H1 (cell line): ENCODE data around the gene RUFY4. TPM values are rescaled to one million over a fixed set of nuclear protein-coding genes. Genes with fewer than 3 reads are reported as not detected.

Experiments used
- CTCF ChIA-PET: fragments of 300-600 bp; sonication (Branson Sonifier 250); formaldehyde crosslinking; loops from one replicate; lab custom pipeline; 2021; ENCODE audit not compliant: partially characterized antibody; lab: Charles Lee
- POLR2A ChIA-PET: fragments of 300-600 bp; sonication (Branson Sonifier 250); formaldehyde crosslinking; loops from one replicate; lab custom pipeline; 2021; ENCODE audit warnings: inconsistent platforms; ENCODE audit not compliant: partially characterized antibody; lab: Charles Lee
- DNase-seq, 2 experiments: peaks; one replicate each; pipeline versions ENCODE4 v3.0.0 to v3.0.0-alpha.2; 2010 to 2022; ENCODE audit warnings: low spot score in 2 of 2, low read depth in 1 of 2, mixed read lengths in 1 of 2
- FAIRE-seq: peaks from 2 replicates; lab custom pipeline; 2011; peaks lifted over from hg19 to GRCh38; lab: Jason Lieb, UNC
- H2AFZ ChIP-seq: 2 replicates; pipeline ENCODE4 v1.8.1; 2012; ENCODE audit warnings: low read length, inconsistent platforms
- H2AK5ac ChIP-seq: 2 replicates; pipeline ENCODE4 v1.6.1; 2013; ENCODE audit warnings: low read depth, low read length
- H2BK120ac ChIP-seq: replicated peaks from 2 replicates; pipeline ENCODE3; 2013; ENCODE audit warnings: low read depth, low read length, inconsistent platforms
- H2BK12ac ChIP-seq: 2 replicates; pipeline ENCODE4 v1.6.1; 2013; ENCODE audit warnings: low read depth, low read length
- H2BK15ac ChIP-seq: 2 replicates; pipeline ENCODE4 v1.6.1; 2013; ENCODE audit warnings: low read length
- H2BK20ac ChIP-seq: 2 replicates; pipeline ENCODE4 v1.6.1; 2013; ENCODE audit warnings: low read length
- H2BK5ac ChIP-seq: 2 replicates; pipeline ENCODE4 v1.6.1; 2013; ENCODE audit warnings: low read depth, low read length
- H3K14ac ChIP-seq: 2 replicates; pipeline ENCODE4 v1.6.1; 2013; ENCODE audit warnings: inconsistent platforms; ENCODE audit not compliant: insufficient read length
- H3K18ac ChIP-seq: 2 replicates; pipeline ENCODE4 v1.6.1; 2013; ENCODE audit warnings: low read length; ENCODE audit errors: extremely low read depth
- H3K23ac ChIP-seq: 2 replicates; pipeline ENCODE4 v1.6.1; 2013; ENCODE audit warnings: inconsistent platforms; ENCODE audit not compliant: insufficient read length
- H3K23me2 ChIP-seq: 2 replicates; pipeline ENCODE4 v1.6.1; 2013; ENCODE audit warnings: low read depth, low read length
- H3K27ac ChIP-seq: 2 replicates; pipeline ENCODE4 v1.6.1; 2011; ENCODE audit warnings: low read depth, low read length, inconsistent platforms
- H3K27me3 ChIP-seq, 4 experiments: replicated peaks in 1 of 4; 1 replicate in 1 of 4; 2 replicates in 3 of 4; pipeline versions ENCODE4 v1.6.1 to v1.8.1; 2011 to 2013; ENCODE audit warnings: low read length in 3 of 4, mild to moderate bottlenecking in 3 of 4, inconsistent platforms in 2 of 4, mixed read lengths in 2 of 4, moderate library complexity in 1 of 4; ENCODE audit not compliant: control insufficient read depth in 3 of 4, insufficient read depth in 3 of 4; ENCODE audit errors: extremely low read depth in 1 of 4
- H3K36me3 ChIP-seq, 4 experiments: 2 replicates each; pipeline versions ENCODE4 v1.6.1 to v1.8.1; 2011 to 2013; ENCODE audit warnings: mild to moderate bottlenecking in 4 of 4, low read length in 3 of 4, moderate library complexity in 2 of 4, control low read depth in 1 of 4, inconsistent platforms in 1 of 4; ENCODE audit not compliant: insufficient read depth in 4 of 4, control insufficient read depth in 2 of 4
- H3K4ac ChIP-seq: replicated peaks from 2 replicates; pipeline ENCODE3; 2013; ENCODE audit warnings: low read length, low read depth, mixed read lengths, inconsistent platforms; ENCODE audit not compliant: insufficient read length
- H3K4me1 ChIP-seq, 4 experiments: replicated peaks in 1 of 4; 1 replicate in 1 of 4; 2 replicates in 3 of 4; pipeline versions ENCODE4 v1.6.1 to v1.8.1; 2011 to 2013; ENCODE audit warnings: low read length in 3 of 4, inconsistent platforms in 2 of 4, mixed read lengths in 1 of 4; ENCODE audit not compliant: insufficient read depth in 4 of 4, control insufficient read depth in 3 of 4
- H3K4me2 ChIP-seq, 2 experiments: 2 replicates each; pipeline versions ENCODE4 v1.6.1 to v1.8.1; 2011 to 2013; ENCODE audit warnings: low read depth in 2 of 2, low read length in 2 of 2, control low read depth in 1 of 2, inconsistent platforms in 1 of 2, mild to moderate bottlenecking in 1 of 2; ENCODE audit not compliant: insufficient read depth in 1 of 2
- H3K4me3 ChIP-seq, 4 experiments: fragments of 200-600, 300-600 bp in 1 of 4; sonication (generic), shearing (Covaris generic), sonication (Bioruptor Twin) in 1 of 4; 2 replicates each; pipeline versions ENCODE4 v1.5.1 to v1.8.1; 2011 to 2016; ENCODE audit warnings: low read length in 4 of 4, low read depth in 3 of 4, control low read depth in 2 of 4, inconsistent platforms in 2 of 4, mild to moderate bottlenecking in 2 of 4, mixed read lengths in 1 of 4, moderate library complexity in 1 of 4; ENCODE audit not compliant: insufficient read depth in 2 of 4; ENCODE audit errors: extremely low read depth in 1 of 4
- H3K56ac ChIP-seq: replicated peaks from 2 replicates; pipeline ENCODE3; 2013; ENCODE audit warnings: low read depth, mild to moderate bottlenecking, mixed read lengths, low read length, inconsistent platforms; ENCODE audit not compliant: insufficient read length
- H3K79me1 ChIP-seq: 2 replicates; pipeline ENCODE4 v1.6.1; 2013; ENCODE audit warnings: low read depth, low read length, control low read depth
- H3K79me2 ChIP-seq, 2 experiments: 2 replicates each; pipeline versions ENCODE4 v1.6.1 to v1.8.1; 2012 to 2013; ENCODE audit warnings: low read length in 2 of 2, mild to moderate bottlenecking in 2 of 2, inconsistent platforms in 1 of 2; ENCODE audit not compliant: insufficient read depth in 2 of 2, control insufficient read depth in 1 of 2
- H3K9ac ChIP-seq, 4 experiments: replicated peaks in 1 of 4; 1 replicate in 1 of 4; 2 replicates in 3 of 4; pipeline versions ENCODE4 v1.6.1 to v1.8.1; 2011 to 2013; ENCODE audit warnings: low read depth in 3 of 4, low read length in 3 of 4, control low read depth in 2 of 4, mild to moderate bottlenecking in 2 of 4, moderate library complexity in 2 of 4, inconsistent platforms in 1 of 4; ENCODE audit errors: extremely low read depth in 1 of 4
- H3K9me3 ChIP-seq, 2 experiments: 2 replicates each; pipeline versions ENCODE4 v1.6.1 to v1.8.1; 2012 to 2013; ENCODE audit warnings: mild to moderate bottlenecking in 2 of 2, moderate library complexity in 2 of 2, control low read depth in 1 of 2, inconsistent platforms in 1 of 2, low read depth in 1 of 2, low read length in 1 of 2, mixed read lengths in 1 of 2; ENCODE audit not compliant: insufficient read depth in 2 of 2
- H4K20me1 ChIP-seq, 2 experiments: replicated peaks in 1 of 2; 2 replicates each; pipeline versions ENCODE3 to v1.8.1; 2011 to 2013; ENCODE audit warnings: inconsistent platforms in 2 of 2, low read length in 2 of 2, mild to moderate bottlenecking in 1 of 2; ENCODE audit not compliant: insufficient read depth in 2 of 2, control insufficient read depth in 1 of 2
- H4K5ac ChIP-seq: 2 replicates; pipeline ENCODE4 v1.6.1; 2013; ENCODE audit warnings: low read length, low read depth, mixed read lengths, inconsistent platforms; ENCODE audit not compliant: insufficient read length
- H4K8ac ChIP-seq: 2 replicates; pipeline ENCODE4 v1.8.0; 2013; ENCODE audit warnings: mild to moderate bottlenecking, moderate library complexity, low read length, inconsistent platforms; ENCODE audit not compliant: insufficient read depth; ENCODE audit errors: extremely low read depth
- H4K91ac ChIP-seq: replicated peaks from 2 replicates; pipeline ENCODE3; 2013; ENCODE audit warnings: low read length, mixed read lengths, inconsistent platforms; ENCODE audit not compliant: insufficient read length
- JUN ChIP-seq: IDR thresholded peaks from 2 replicates; pipeline ENCODE4 v1.6.1; 2011; ENCODE audit warnings: low read depth, mild to moderate bottlenecking, improper control_type of control experiment, low read length
- NANOG ChIP-seq: IDR thresholded peaks from 2 replicates; pipeline ENCODE4 v1.6.1; 2011; ENCODE audit warnings: low read length, low read depth, mild to moderate bottlenecking, inconsistent platforms; ENCODE audit not compliant: insufficient read depth, poor library complexity, severe bottlenecking
- POLR2A ChIP-seq, 2 experiments: IDR thresholded peaks; 1 replicate in 1 of 2; 2 replicates in 1 of 2; pipeline ENCODE4 v1.6.1; 2011; ENCODE audit warnings: low read depth in 2 of 2, low read length in 2 of 2, mild to moderate bottlenecking in 2 of 2; ENCODE audit errors: control extremely low read depth in 1 of 2
- RAD21 ChIP-seq, 2 experiments: IDR thresholded peaks in 1 of 2; conservative IDR thresholded peaks in 1 of 2; 2 replicates each; pipeline ENCODE4 v1.6.1; 2011; ENCODE audit warnings: low read depth in 2 of 2, low read length in 2 of 2, improper control_type of control experiment in 1 of 2, inconsistent platforms in 1 of 2, mild to moderate bottlenecking in 1 of 2, moderate library complexity in 1 of 2
- SIN3A ChIP-seq, 2 experiments: IDR thresholded peaks in 1 of 2; conservative IDR thresholded peaks in 1 of 2; 2 replicates each; pipeline ENCODE4 v1.6.1; 2011 to 2012; ENCODE audit warnings: low read length in 2 of 2, improper control_type of control experiment in 1 of 2, low read depth in 1 of 2, mild to moderate bottlenecking in 1 of 2
- SP1 ChIP-seq: IDR thresholded peaks from 2 replicates; pipeline ENCODE4 v1.6.1; 2011; ENCODE audit warnings: low read depth, low read length
- SRF ChIP-seq: IDR thresholded peaks from 2 replicates; pipeline ENCODE4 v1.6.1; 2011; ENCODE audit warnings: mild to moderate bottlenecking, low read depth, low read length, moderate library complexity
- TBP ChIP-seq: IDR thresholded peaks from 2 replicates; pipeline ENCODE4 v1.6.1; 2011; ENCODE audit warnings: low read depth, low read length, improper control_type of control experiment
- WGBS, 2 experiments: shearing (Covaris generic) in 1 of 2; methylation state at CpG; one replicate each; pipeline versions ENCODE4 v1.1.6 to v1.1.7; 2013 to 2015; ENCODE audit warnings: low lambda C conversion rate in 2 of 2, mixed read lengths in 2 of 2, inconsistent platforms in 1 of 2, low coverage in 1 of 2, missing lambda C conversion rate in 1 of 2; ENCODE audit not compliant: insufficient replicate concordance in 2 of 2, insufficient coverage in 1 of 2, insufficient read length in 1 of 2; ENCODE audit errors: extremely low coverage in 1 of 2, missing lambda C conversion rate in 1 of 2; 5-methylcytosine and 5-hydroxymethylcytosine counted together
- polyA plus RNA-seq, 7 experiments: library from polyadenylated mRNA; depleted of rRNA in 3 of 7; stranded (reverse) in 5 of 7; unstranded in 2 of 7; fragments of >200 nt in 5 of 7; fragments of 200-250 nt in 2 of 7; gene quantifications; 1 replicate in 5 of 7; 2 replicates in 1 of 7; 4 replicates in 1 of 7; pipeline versions ENCODE4 v1.2.1 to v1.2.3, GENCODE V29; 2011 to 2013; ENCODE audit warnings: missing spikeins in 2 of 7, mixed read lengths in 2 of 7
- total RNA-seq: library from RNA; stranded (reverse); fragmentation: NEBNext Ultra II Directional; extraction: Animal tissue kit (Norgen Biotek cat#: 25700); gene quantifications from 2 replicates; pipeline ENCODE4 v1.2.1, GENCODE V29; 2021

Gene RUFY4
- total and polyA plus RNA-seq, 2 of the 8 experiments (the other 6 are each of a cell fraction or from before 2014, with no cell fraction given), result 0.32 to 0.38 TPM

- H4K20me1 ChIP-seq, result peaks cover 0 to 8% of the 10 kb centered on the region in 2 experiments
- H3K4me3 ChIP-seq, result no peak overlapping the region
- H3K79me1 ChIP-seq, result no peaks in the 10 kb centered on the region
- ChIA-PET POLR2A (interaction anchor here (1.1 kb wide), 1 partner anchor 254 kb away, joined by 3 read pairs; no protein-coding TSS in a partner anchor), CTCF (interaction anchor here (0.6 to 5.5 kb wide), 14 partner anchors 12 to 1121 kb away, joined by 3 to 22 read pairs (median 4); partner anchors contain the start of gene RUFY4)
- 89% methylated on average over 6 of the region's 6 CpGs; no CpG with 5 or more reads in 1 of the 2 experiments for WGBS, 2 experiments
- H3K14ac ChIP-seq, result no peak overlapping the region
- no peak overlapping the region for H3K4me2 ChIP-seq
- H2BK120ac ChIP-seq, result no peak overlapping the region
- H2BK5ac ChIP-seq, result no peak overlapping the region
- peak overlapping the region; percentile 8; the same call in 1 of the 2 replicates for H4K8ac ChIP-seq
- H2BK15ac ChIP-seq, result 0 out of 2 replicates have a peak overlapping the region, but pooled peaks have one; percentile 25
- no peak overlapping the region for H2BK20ac ChIP-seq
- peaks cover 0 to 4% (median 3%) of the 10 kb centered on the region in 4 experiments; a peak in 5 of 7 replicates for H3K27me3 ChIP-seq
- FAIRE-seq, result no peak
- no peak overlapping the region for H2AK5ac ChIP-seq
- peaks cover 0 to 13% (median 3%) of the 10 kb centered on the region in 4 experiments; a peak in 5 of 7 replicates for H3K4me1 ChIP-seq
- H3K23ac ChIP-seq, result no peak overlapping the region
- H3K4ac ChIP-seq, result no peak overlapping the region
- H3K56ac ChIP-seq, result no peak overlapping the region
- no peaks in the 10 kb centered on the region for H3K36me3 ChIP-seq
- no peak overlapping the region for H4K91ac ChIP-seq
- H3K9ac ChIP-seq, result no peak overlapping the region
- no peak overlapping the region for H4K5ac ChIP-seq
- H3K18ac ChIP-seq, result no peak overlapping the region
- no peak overlapping the region for H3K27ac ChIP-seq
- no peaks in the 10 kb centered on the region for H3K9me3 ChIP-seq
- H3K79me2 ChIP-seq, result no peaks in the 10 kb centered on the region
- TF ChIP-seq SIN3A (conservative IDR thresholded peaks at IDR 0.05 in 1 of 2, IDR thresholded peaks at IDR 0.05 in 1 of 2; ENCODE audit: low read depth in 1 of 2, low read length in 2 of 2) (no peak), TBP (no peak), NANOG (no peak), POLR2A (IDR thresholded peaks at IDR 0.05; ENCODE audit: control extremely low read depth in 1 of 2, low read depth in 2 of 2, low read length in 2 of 2) (no peak), SP1 (no peak), SRF (no peak), RAD21 (IDR thresholded peaks at IDR 0.05 in 1 of 2, conservative IDR thresholded peaks at IDR 0.05 in 1 of 2; ENCODE audit: low read depth in 2 of 2, low read length in 2 of 2) (no peak), JUN (no peak)
- DNase-seq, result peak in 1 of 2 experiments; percentile 40
- peaks cover 6% of the 10 kb centered on the region; the same call in 1 of the 2 replicates for H3K23me2 ChIP-seq
- H2BK12ac ChIP-seq, result 0 out of 2 replicates have a peak overlapping the region, but pooled peaks have one; percentile 50
- H2AFZ ChIP-seq, result no peak overlapping the region
Measured at GRCh38 chr2:218027426-218028188, 41.4 kb upstream of the RUFY4 start.
